ENCODE measurements around the gene FRMD7.

Gene FRMD7

GRCh38 chrX:132031867-132032266 is 96.0 kb downstream of the FRMD7 start:
- no peak for DNase-seq

GRCh38 chrX:132030264-132030663 is 97.6 kb downstream of the FRMD7 start:
- DNase-seq, result no peak

All from NK-92 treated with Interleukin-12 subunit alpha and Interleukin-12 subunit beta, amount 100 ng/mL, for 24 hours (cell line).